Stimulated activated memory B cell treated with anti-CD40 and anti-IgM and Interleukin-4, amounts not matched to agents 10 μg/mL and 1 μg/mL and 100 μg/mL, for 72 hours (primary cell): ENCODE results near the gene EHD1.
A peak's percentile ranks its signal among the peaks of the same experiment; 100 is the strongest.

ENCODE experiments used
- ATAC-seq: fragments of 150-1000 bp; cut with Tn5 transposase; 2 replicates; pipeline ENCODE4 v1.10.0; 2021
- H3K27ac Mint-ChIP-seq: one replicate; pipeline ENCODE4 v1.8.0; 2022; ENCODE audit warnings: mild to moderate bottlenecking, mixed read lengths
- H3K27me3 Mint-ChIP-seq: one replicate; pipeline ENCODE4 v1.8.0; 2022; ENCODE audit warnings: mixed read lengths
- H3K36me3 Mint-ChIP-seq: one replicate; pipeline ENCODE4 v1.8.0; 2022; ENCODE audit warnings: mixed read lengths
- H3K4me1 Mint-ChIP-seq: one replicate; pipeline ENCODE4 v1.8.0; 2022; ENCODE audit warnings: mixed read lengths
- H3K4me3 Mint-ChIP-seq: one replicate; pipeline ENCODE4 v1.8.0; 2022; ENCODE audit warnings: mild to moderate bottlenecking, moderate library complexity, mixed read lengths
- H3K9me3 Mint-ChIP-seq: one replicate; pipeline ENCODE4 v1.8.0; 2022; ENCODE audit warnings: mixed read lengths

EHD1 gene

GRCh38 chr11:64875369-64876228 is 2.8 kb downstream of the EHD1 start:
- Mint-ChIP-seq H3K9me3 (no peaks in the 10 kb centered on the region), H3K36me3 (peaks cover 62% of the 10 kb centered on the region), H3K4me1 (peaks cover 80% of the 10 kb centered on the region), H3K27ac (peak overlapping the region; percentile 86), H3K27me3 (no peaks in the 10 kb centered on the region), H3K4me3 (peak overlapping the region; percentile 95)
- no peak for ATAC-seq

- Mint-ChIP-seq H3K27me3 (no peaks in the 10 kb centered on the region), H3K36me3 (peaks cover 67% of the 10 kb centered on the region), H3K27ac (peak overlapping the region; percentile 86), H3K4me1 (peaks cover 80% of the 10 kb centered on the region), H3K4me3 (peak overlapping the region; percentile 95), H3K9me3 (no peaks in the 10 kb centered on the region)
- no peak for ATAC-seq
These were observed 3.8 kb downstream of the EHD1 start for GRCh38 chr11:64874308-64875240.

GRCh38 chr11:64872790-64873488 is 5.5 kb downstream of the EHD1 start:
- peak overlapping the region; percentile 73 for H3K27ac Mint-ChIP-seq
- peak overlapping the region; percentile 74 for H3K4me3 Mint-ChIP-seq
- H3K27me3 Mint-ChIP-seq, result no peaks in the 10 kb centered on the region
- H3K36me3 Mint-ChIP-seq, result peaks cover 75% of the 10 kb centered on the region
- H3K9me3 Mint-ChIP-seq, result no peaks in the 10 kb centered on the region
- peaks cover 88% of the 10 kb centered on the region for H3K4me1 Mint-ChIP-seq
- no peak for ATAC-seq

- ATAC-seq, result no peak
- H3K9me3 Mint-ChIP-seq, result no peaks in the 10 kb centered on the region
- H3K27ac Mint-ChIP-seq, result peak overlapping the region; percentile 72
- H3K4me3 Mint-ChIP-seq, result peak overlapping the region; percentile 72
- peaks cover 90% of the 10 kb centered on the region for H3K4me1 Mint-ChIP-seq
- H3K36me3 Mint-ChIP-seq, result peaks cover 69% of the 10 kb centered on the region
- H3K27me3 Mint-ChIP-seq, result no peaks in the 10 kb centered on the region
These were observed 6.9 kb downstream of the EHD1 start for GRCh38 chr11:64871492-64871891.

GRCh38 chr11:64870893-64871466 is 7.4 kb downstream of the EHD1 start:
- H3K27ac Mint-ChIP-seq, result peak overlapping the region; percentile 72
- peaks cover 69% of the 10 kb centered on the region for H3K36me3 Mint-ChIP-seq
- peaks cover 91% of the 10 kb centered on the region for H3K4me1 Mint-ChIP-seq
- peak overlapping the region; percentile 72 for H3K4me3 Mint-ChIP-seq
- peaks cover 2% of the 10 kb centered on the region for H3K9me3 Mint-ChIP-seq
- H3K27me3 Mint-ChIP-seq, result no peaks in the 10 kb centered on the region
- no peak for ATAC-seq

- H3K4me3 Mint-ChIP-seq, result peak overlapping the region; percentile 72
- H3K9me3 Mint-ChIP-seq, result peaks cover 2% of the 10 kb centered on the region
- peak overlapping the region; percentile 72 for H3K27ac Mint-ChIP-seq
- H3K27me3 Mint-ChIP-seq, result no peaks in the 10 kb centered on the region
- no peak for ATAC-seq
- peaks cover 91% of the 10 kb centered on the region for H3K4me1 Mint-ChIP-seq
- peaks cover 66% of the 10 kb centered on the region for H3K36me3 Mint-ChIP-seq
These were observed 8.1 kb downstream of the EHD1 start for GRCh38 chr11:64870176-64870892.

- no peaks in the 10 kb centered on the region for H3K27me3 Mint-ChIP-seq
- H3K27ac Mint-ChIP-seq, result peak overlapping the region; percentile 72
- peaks cover 2% of the 10 kb centered on the region for H3K9me3 Mint-ChIP-seq
- peaks cover 91% of the 10 kb centered on the region for H3K4me1 Mint-ChIP-seq
- peak overlapping the region; percentile 72 for H3K4me3 Mint-ChIP-seq
- peaks cover 60% of the 10 kb centered on the region for H3K36me3 Mint-ChIP-seq
- ATAC-seq, result no peak
These were observed 8.7 kb downstream of the EHD1 start for GRCh38 chr11:64869571-64870175.

- H3K27ac Mint-ChIP-seq, result peak overlapping the region; percentile 72
- no peak for ATAC-seq
- peak overlapping the region; percentile 72 for H3K4me3 Mint-ChIP-seq
- H3K9me3 Mint-ChIP-seq, result peaks cover 2% of the 10 kb centered on the region
- no peaks in the 10 kb centered on the region for H3K27me3 Mint-ChIP-seq
- H3K36me3 Mint-ChIP-seq, result peaks cover 53% of the 10 kb centered on the region
- H3K4me1 Mint-ChIP-seq, result peaks cover 91% of the 10 kb centered on the region
These were observed 9.4 kb downstream of the EHD1 start for GRCh38 chr11:64868904-64869570.

GRCh38 chr11:64867748-64868462 is 10.5 kb downstream of the EHD1 start:
- Mint-ChIP-seq H3K27me3 (no peaks in the 10 kb centered on the region), H3K9me3 (peaks cover 2% of the 10 kb centered on the region), H3K4me1 (peaks cover 95% of the 10 kb centered on the region), H3K36me3 (peaks cover 52% of the 10 kb centered on the region), H3K4me3 (peak overlapping the region; percentile 72), H3K27ac (peak overlapping the region; percentile 72)
- no peak for ATAC-seq

GRCh38 chr11:64866173-64866491 is 12.3 kb downstream of the EHD1 start:
- Mint-ChIP-seq H3K9me3 (peaks cover 2% of the 10 kb centered on the region), H3K36me3 (peaks cover 39% of the 10 kb centered on the region), H3K27ac (peak overlapping the region; percentile 91), H3K4me3 (peak overlapping the region; percentile 74), H3K27me3 (no peaks in the 10 kb centered on the region), H3K4me1 (peaks cover 93% of the 10 kb centered on the region)
- no peak for ATAC-seq

- H3K27me3 Mint-ChIP-seq, result no peaks in the 10 kb centered on the region
- ATAC-seq, result peak; percentile 82
- H3K4me3 Mint-ChIP-seq, result peak overlapping the region; percentile 74
- H3K4me1 Mint-ChIP-seq, result peaks cover 91% of the 10 kb centered on the region
- peaks cover 33% of the 10 kb centered on the region for H3K36me3 Mint-ChIP-seq
- peak overlapping the region; percentile 91 for H3K27ac Mint-ChIP-seq
- H3K9me3 Mint-ChIP-seq, result peaks cover 2% of the 10 kb centered on the region
These were observed 12.9 kb downstream of the EHD1 start for GRCh38 chr11:64865286-64866172.
